Right atrium auricular region (tissue), 2 donors: ENCODE results near the gene PRELID1. TPM values are rescaled to one million over a fixed set of nuclear protein-coding genes. Genes with fewer than 3 reads are reported as not detected.

ENCODE experiments used
- DNase-seq: peaks from one replicate; pipeline ENCODE4 v3.0.0-alpha.2; 2019; ENCODE audit warnings: low spot score
- H3K27ac ChIP-seq, 2 donors: fragments of 200-600 bp; sonication (generic); 1 replicate in 1 of 2; 2 replicates in 1 of 2; pipeline ENCODE4 v1.5.1; 2016 to 2019
- H3K27me3 ChIP-seq, 2 donors: fragments of 200-600 bp; sonication (generic); one replicate each; pipeline versions ENCODE4 v1.5.1 to v1.6.0; 2017 to 2019
- H3K36me3 ChIP-seq: fragments of 200-600 bp; sonication (generic); one replicate; pipeline ENCODE4 v1.5.1; 2016
- H3K4me1 ChIP-seq, 2 donors: fragments of 200-600 bp; sonication (generic); one replicate each; pipeline versions ENCODE4 v1.5.1 to v1.6.0; 2017 to 2019
- H3K4me3 ChIP-seq, 2 donors: fragments of 200-600 bp; sonication (generic); 1 replicate in 1 of 2; 2 replicates in 1 of 2; pipeline ENCODE4 v1.5.1; 2017 to 2019; ENCODE audit warnings: mild to moderate bottlenecking in 1 of 2, moderate library complexity in 1 of 2
- H3K9me3 ChIP-seq, 2 donors: fragments of 200-600 bp; sonication (generic); one replicate each; pipeline ENCODE4 v1.5.1; 2019
- total RNA-seq, 2 donors: library from RNA; depleted of rRNA; stranded (reverse); fragments of >200 nt; gene quantifications; one replicate each; pipeline ENCODE4 v1.1.0, GENCODE V29; 2016
- TF ChIP-seq, protein P1 (sequence below), 2 donors: fragments of 200-600 bp; sonication (generic); IDR thresholded peaks; one replicate each; pipeline ENCODE4 v1.5.1; 2019; ENCODE audit warnings: antibody characterized with exemption in 2 of 2

Gene PRELID1
- total RNA-seq, 2 donors from 2014 or later: 26.7 to 44.3 TPM

DNA sequence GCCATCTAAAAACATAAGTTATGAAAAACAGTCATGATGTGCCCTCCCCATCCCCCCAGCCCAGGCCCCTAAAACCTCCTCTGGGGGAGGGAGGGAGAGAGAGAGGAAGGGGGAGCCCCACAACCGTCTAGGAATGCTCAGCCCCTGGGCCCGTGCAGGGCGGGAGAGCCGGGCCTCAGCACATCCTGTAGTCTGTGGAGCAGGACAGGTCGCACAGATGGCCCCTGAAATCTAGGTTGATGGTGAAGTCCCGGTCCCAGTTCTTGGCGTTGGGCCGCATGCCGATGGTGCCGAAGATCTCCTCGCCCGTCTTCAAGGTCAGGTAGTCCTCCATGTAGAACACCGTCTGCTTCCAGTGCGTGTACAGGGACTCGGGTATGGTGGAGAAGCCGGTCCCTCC lies 38.2 kb upstream of the PRELID1 start:
- Histone ChIP-seq H3K27me3 (no peaks in the 10 kb centered on the region), H3K4me3 (no peak overlapping the region), H3K36me3 (peaks cover 80% of the 10 kb centered on the region), H3K9me3 (no peaks in the 10 kb centered on the region), H3K27ac (no peak overlapping the region), H3K4me1 (no peaks in the 10 kb centered on the region)
- TF ChIP-seq, protein P1, sequence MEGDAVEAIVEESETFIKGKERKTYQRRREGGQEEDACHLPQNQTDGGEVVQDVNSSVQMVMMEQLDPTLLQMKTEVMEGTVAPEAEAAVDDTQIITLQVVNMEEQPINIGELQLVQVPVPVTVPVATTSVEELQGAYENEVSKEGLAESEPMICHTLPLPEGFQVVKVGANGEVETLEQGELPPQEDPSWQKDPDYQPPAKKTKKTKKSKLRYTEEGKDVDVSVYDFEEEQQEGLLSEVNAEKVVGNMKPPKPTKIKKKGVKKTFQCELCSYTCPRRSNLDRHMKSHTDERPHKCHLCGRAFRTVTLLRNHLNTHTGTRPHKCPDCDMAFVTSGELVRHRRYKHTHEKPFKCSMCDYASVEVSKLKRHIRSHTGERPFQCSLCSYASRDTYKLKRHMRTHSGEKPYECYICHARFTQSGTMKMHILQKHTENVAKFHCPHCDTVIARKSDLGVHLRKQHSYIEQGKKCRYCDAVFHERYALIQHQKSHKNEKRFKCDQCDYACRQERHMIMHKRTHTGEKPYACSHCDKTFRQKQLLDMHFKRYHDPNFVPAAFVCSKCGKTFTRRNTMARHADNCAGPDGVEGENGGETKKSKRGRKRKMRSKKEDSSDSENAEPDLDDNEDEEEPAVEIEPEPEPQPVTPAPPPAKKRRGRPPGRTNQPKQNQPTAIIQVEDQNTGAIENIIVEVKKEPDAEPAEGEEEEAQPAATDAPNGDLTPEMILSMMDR (IDR thresholded peaks at IDR 0.05): no peak
- DNase-seq: no peak

DNA sequence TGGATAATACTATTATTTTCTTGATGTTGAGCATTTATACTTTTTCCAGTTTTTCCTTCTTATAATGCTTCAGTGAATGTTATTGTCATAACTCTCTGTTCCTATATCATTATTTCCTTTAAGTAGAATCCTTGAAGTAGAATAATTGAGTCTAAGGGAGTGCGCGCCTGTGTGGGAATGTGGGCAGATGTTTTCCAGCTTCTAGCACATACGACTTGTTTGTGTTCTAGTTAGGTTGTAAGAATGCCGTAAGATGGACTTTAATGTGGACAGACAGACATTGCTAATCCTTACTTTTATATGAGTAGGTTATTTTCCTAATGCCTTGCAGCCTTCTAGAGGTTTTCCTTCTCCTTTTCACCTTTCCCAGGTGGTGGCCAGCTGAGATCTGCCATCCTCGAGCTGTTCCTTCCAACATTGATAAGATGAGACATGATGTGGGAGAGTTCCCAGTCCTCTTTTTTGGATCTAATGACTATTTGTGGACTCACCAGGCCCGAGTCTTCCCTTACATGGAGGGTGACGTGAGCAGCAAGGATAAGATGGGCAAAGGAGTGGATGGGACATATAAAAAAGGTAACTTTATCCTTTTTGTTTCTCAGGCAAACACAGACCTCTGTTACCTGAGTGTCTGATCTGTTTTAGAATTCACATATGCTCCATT lies 34.2 kb upstream of the PRELID1 start:
- Histone ChIP-seq H3K36me3 (peaks cover 71% of the 10 kb centered on the region), H3K27me3 (no peaks in the 10 kb centered on the region), H3K9me3 (no peaks in the 10 kb centered on the region), H3K27ac (no peak overlapping the region), H3K4me3 (no peak overlapping the region), H3K4me1 (no peaks in the 10 kb centered on the region)
- TF ChIP-seq, protein P1 (IDR thresholded peaks at IDR 0.05): no peak
- DNase-seq: no peak

DNA sequence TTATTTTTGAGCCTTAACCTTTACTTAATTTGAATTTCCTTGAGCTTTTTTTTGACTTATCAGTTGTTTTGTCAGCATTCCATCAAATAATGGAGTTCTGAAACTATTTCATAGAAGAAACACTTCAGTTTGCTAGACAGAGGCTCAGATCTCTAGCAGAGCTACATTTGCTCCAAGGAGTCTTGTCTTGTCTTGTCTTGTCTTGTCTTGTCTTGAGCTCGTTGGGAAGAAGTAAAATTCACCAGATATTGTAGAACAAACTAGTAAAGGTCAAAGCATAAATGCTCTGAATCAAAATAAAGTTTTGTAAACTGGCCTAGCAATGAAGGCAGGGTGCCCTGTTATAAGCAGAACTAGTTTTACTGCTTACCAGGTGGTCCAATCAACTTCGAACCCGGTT lies 33.6 kb upstream of the PRELID1 start:
- Histone ChIP-seq H3K27ac (no peak overlapping the region), H3K36me3 (peaks cover 77% of the 10 kb centered on the region), H3K4me3 (no peak overlapping the region), H3K27me3 (no peaks in the 10 kb centered on the region), H3K9me3 (no peaks in the 10 kb centered on the region), H3K4me1 (no peaks in the 10 kb centered on the region)
- TF ChIP-seq, protein P1 (IDR thresholded peaks at IDR 0.05): no peak
- no peak for DNase-seq

DNA sequence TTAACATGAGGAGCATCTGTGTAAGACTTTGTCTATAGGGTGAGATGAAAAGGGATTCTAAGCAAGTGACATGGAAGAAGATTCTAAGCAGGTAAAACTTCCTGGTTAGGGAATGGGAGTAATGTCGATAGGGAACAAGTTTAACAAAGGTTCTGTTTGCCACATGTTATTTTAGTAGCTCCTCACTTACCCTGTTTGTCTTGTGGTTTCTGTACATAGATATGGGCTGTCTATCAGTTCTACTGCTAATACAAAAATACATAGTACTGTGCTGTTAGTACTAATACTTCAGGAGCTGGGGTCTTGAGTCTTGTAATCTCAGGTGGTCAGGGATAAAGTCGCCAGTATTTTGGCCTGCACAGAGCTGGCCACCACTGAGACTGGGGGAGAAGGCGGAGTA lies 32.9 kb upstream of the PRELID1 start:
- TF ChIP-seq, protein P1 (IDR thresholded peaks at IDR 0.05): no peak
- no peaks in the 10 kb centered on the region for H3K9me3 ChIP-seq

DNA sequence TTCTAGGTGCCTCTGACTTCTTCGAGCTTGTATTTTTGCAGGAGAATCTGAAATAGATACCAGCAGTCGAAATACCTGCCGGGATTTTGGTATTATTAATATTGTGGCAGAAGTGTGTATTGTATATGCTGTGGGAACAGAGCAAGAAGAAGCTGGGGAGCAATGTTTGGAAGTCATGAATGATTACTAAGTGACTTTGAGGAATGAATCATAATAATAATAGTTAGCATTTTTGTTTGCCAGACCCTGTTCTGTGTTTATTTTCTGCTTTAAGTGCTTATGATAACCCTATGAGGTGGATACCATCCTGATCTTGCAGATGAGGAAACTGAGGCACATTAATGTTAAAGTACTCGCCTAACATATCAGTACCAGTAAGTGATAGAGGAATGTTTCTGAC lies 32.5 kb upstream of the PRELID1 start:
- no peak overlapping the region for H3K4me3 ChIP-seq
- H3K36me3 ChIP-seq: peaks cover 77% of the 10 kb centered on the region
- H3K9me3 ChIP-seq: no peaks in the 10 kb centered on the region
- no peak for DNase-seq
- no peak overlapping the region for H3K27ac ChIP-seq
- H3K27me3 ChIP-seq: no peaks in the 10 kb centered on the region
- H3K4me1 ChIP-seq: no peaks in the 10 kb centered on the region
- TF ChIP-seq, protein P1 (IDR thresholded peaks at IDR 0.05): no peak

More for the DNA sequence above, 32.9 kb upstream of the PRELID1 start:
- DNase-seq: no peak
- Histone ChIP-seq H3K27ac (no peak overlapping the region), H3K27me3 (no peaks in the 10 kb centered on the region), H3K4me3 (no peak overlapping the region), H3K36me3 (peaks cover 77% of the 10 kb centered on the region), H3K4me1 (no peaks in the 10 kb centered on the region)

GRCh38 chr5:177275883-177276282 lies 27.7 kb upstream of the PRELID1 start:
- no peak for DNase-seq
- Histone ChIP-seq H3K27me3 (no peaks in the 10 kb centered on the region), H3K27ac (no peak overlapping the region), H3K4me1 (no peaks in the 10 kb centered on the region), H3K36me3 (peaks cover 62% of the 10 kb centered on the region), H3K4me3 (no peak overlapping the region), H3K9me3 (no peaks in the 10 kb centered on the region)
- TF ChIP-seq, protein P1 (IDR thresholded peaks at IDR 0.05): no peak
